Ovary (tissue), 9 donors: Measurements from ENCODE around the gene CTIF. TPM values are rescaled to one million over a fixed set of nuclear protein-coding genes. Genes with fewer than 3 reads are reported as not detected.
"Not testable (repeated sequence)": the region's sequence is repeated elsewhere in the genome, so short reads cannot be mapped to it uniquely, and the experiment has no call there.

ENCODE experiments used
- DNase-seq, 5 donors: peaks; one replicate each; pipeline ENCODE4 v3.0.0-alpha.2; 2019 to 2020
- H3K27ac ChIP-seq, 2 donors: fragments of 200-600 bp; one replicate each; pipeline versions ENCODE4 v1.5.1 to v1.8.0; 2019 to 2022
- H3K27me3 ChIP-seq: fragments of 200-600 bp; one replicate; pipeline ENCODE4 v1.8.0; 2022
- H3K36me3 ChIP-seq: fragments of 200-600 bp; sonication (generic); one replicate; pipeline ENCODE4 v1.5.1; 2019
- H3K4me1 ChIP-seq: one replicate; pipeline ENCODE4 v1.8.1; 2013; ENCODE audit warnings: mild to moderate bottlenecking, moderate library complexity; ENCODE audit not compliant: insufficient read depth
- H3K4me3 ChIP-seq: fragments of 200-600 bp; sonication (generic); one replicate; pipeline ENCODE4 v1.5.1; 2017
- H3K9me3 ChIP-seq, 2 donors: fragments of 200-600 bp in 1 of 2; sonication (generic) in 1 of 2; one replicate each; pipeline versions ENCODE4 v1.5.1 to v1.8.1; 2013 to 2019; ENCODE audit warnings: mild to moderate bottlenecking in 1 of 2, moderate library complexity in 1 of 2
- CTCF ChIP-seq, 3 donors: fragments of 450-650 bp in 2 of 3; fragments of 200-600 bp in 1 of 3; IDR thresholded peaks; one replicate each; pipeline versions ENCODE4 v1.5.1 to v1.8.0; 2016 to 2022; ENCODE audit warnings: antibody characterized with exemption in 3 of 3, mild to moderate bottlenecking in 1 of 3
- EP300 ChIP-seq: sonication (generic); formaldehyde crosslinking; IDR thresholded peaks from one replicate; pipeline ENCODE4 v1.6.1; 2017; ENCODE audit warnings: antibody characterized with exemption
- POLR2A ChIP-seq: fragments of 450-650 bp; IDR thresholded peaks from one replicate; pipeline ENCODE4 v1.6.1; 2017; ENCODE audit warnings: antibody characterized with exemption, mild to moderate bottlenecking, moderate library complexity
- WGBS, 3 donors: extraction: QIAGEN DNeasy Blood & Tissue Kit in 1 of 3; methylation state at CpG; one replicate each; pipeline versions ENCODE4 v1.1.5 to v1.1.7; 2013 to 2017; 5-methylcytosine and 5-hydroxymethylcytosine counted together
- intact Hi-C, 4 donors: fragments of 100-400 bp; cut with DNase I; formaldehyde crosslinking; loops; one replicate each; pipeline versions ENCODE4 v1.11.0 to v1.15.1; 2022 to 2023
- polyA plus RNA-seq, 2 donors: library from polyadenylated mRNA; stranded (reverse); fragments of 200-250 nt in 1 of 2; fragments of 350-450 nt in 1 of 2; fragmentation: Illumina TruSeq in 1 of 2; extraction: RNeasy Lipid Tissue Mini Kit (QIAGEN cat#74804) in 1 of 2; gene quantifications; one replicate each; pipeline ENCODE4 v1.2.3, GENCODE V29; 2013 to 2014
- total RNA-seq, 7 donors: library from RNA; depleted of rRNA in 2 of 7; stranded (reverse); fragments of >200 nt in 2 of 7; fragmentation: NEBNext Ultra II Directional in 3 of 7; extraction: Animal tissue kit (Norgen Biotek cat#: 25700) in 3 of 7; gene quantifications; one replicate each; pipeline versions ENCODE4 v1.1.0 to v1.2.4, GENCODE V29; 2016 to 2023
- donor health status: DM: no; HTN: no; CAD: no; lungs with moderate emphysema.
- donor health status: DM: no; HTN: no; CAD: no.
- donor health status: Bipolar disorder and iron deficiency.
- donor health status: DM: yes; HTN: yes; CAD: no.
- donor health status: DM: no; HTN: no; CAD: no.
- donor health status: DM: yes; HTN: yes; CAD: no.

CTIF gene
- total and polyA plus RNA-seq, 9 donors: 18.5 to 94.1 (median 75.2) TPM

- DNase-seq: no peak
- Histone ChIP-seq H3K36me3 (no peaks in the 10 kb centered on the region), H3K9me3 (no peaks in the 10 kb centered on the region), H3K4me3 (no peak overlapping the region), H3K27ac (no peak overlapping the region), H3K4me1 (no peaks in the 10 kb centered on the region), H3K27me3 (no peaks in the 10 kb centered on the region)
- intact Hi-C loops: no loop called here
- TF ChIP-seq CTCF (IDR thresholded peaks at IDR 0.05): no peak
- 79 to 96% (median 95%) methylated on average over 1 of the region's 1 CpG for WGBS, 3 donors
Measured at GRCh38 chr18:48643262-48643661, 104.4 kb downstream of the CTIF start.

DNA sequence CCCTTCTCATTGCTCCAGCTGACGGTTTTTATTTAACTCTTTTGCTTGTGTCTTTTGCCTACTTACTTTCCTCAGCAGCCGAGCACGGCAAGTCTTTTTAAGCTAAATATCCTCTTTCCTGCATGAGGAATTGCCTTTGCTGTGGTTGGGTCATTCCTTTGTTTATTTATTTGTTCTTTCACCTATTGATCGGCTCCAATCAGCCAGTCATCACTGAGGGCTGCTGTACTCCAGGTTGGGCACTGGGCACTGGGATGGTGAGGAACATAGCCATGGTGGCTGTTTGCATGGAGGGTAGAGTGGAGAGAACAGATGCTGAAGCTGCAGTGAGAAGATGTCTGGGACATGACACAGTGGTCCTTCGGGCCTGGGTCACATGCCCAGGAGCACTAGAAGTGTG, 105.2 kb downstream of the CTIF start:
- no peak overlapping the region for H3K27ac ChIP-seq
- intact Hi-C loops: no loop called here
- H3K4me3 ChIP-seq: no peak overlapping the region
- H3K36me3 ChIP-seq: no peaks in the 10 kb centered on the region
- TF ChIP-seq CTCF (IDR thresholded peaks at IDR 0.05): no peak
- H3K4me1 ChIP-seq: no peaks in the 10 kb centered on the region
- no peak for DNase-seq
- H3K27me3 ChIP-seq: no peaks in the 10 kb centered on the region
- H3K9me3 ChIP-seq: no peaks in the 10 kb centered on the region
- WGBS, 3 donors: 94 to 96% (median 96%) methylated on average over 5 of the region's 5 CpGs

- TF ChIP-seq CTCF (IDR thresholded peaks at IDR 0.05): no peak
- no peak for TF ChIP-seq POLR2A
- no peak overlapping the region for H3K4me3 ChIP-seq
- H3K27ac ChIP-seq: no peak overlapping the region
- H3K9me3 ChIP-seq: no peaks in the 10 kb centered on the region
- no peaks in the 10 kb centered on the region for H3K36me3 ChIP-seq
- H3K4me1 ChIP-seq: no peaks in the 10 kb centered on the region
- intact Hi-C loops: no loop called here
- WGBS, 3 donors: 91 to 93% (median 92%) methylated on average over 10 of the region's 10 CpGs
- H3K27me3 ChIP-seq: no peaks in the 10 kb centered on the region
- peak in 1 of 5 donors; percentile 12 for DNase-seq
Measured at GRCh38 chr18:48645427-48646002, 106.7 kb downstream of the CTIF start.

- TF ChIP-seq POLR2A: no peak
- TF ChIP-seq EP300: no peak
- TF ChIP-seq CTCF (IDR thresholded peaks at IDR 0.05): no peak
- Histone ChIP-seq H3K9me3 (no peaks in the 10 kb centered on the region), H3K36me3 (no peaks in the 10 kb centered on the region), H3K27me3 (no peaks in the 10 kb centered on the region), H3K27ac (no peak overlapping the region), H3K4me1 (no peaks in the 10 kb centered on the region), H3K4me3 (no peak overlapping the region)
- WGBS, 3 donors: 51 to 63% (median 56%) methylated on average over 2 of the region's 2 CpGs
- intact Hi-C loops: no loop called here
- no peak for DNase-seq
Measured at GRCh38 chr18:48646976-48647375, 108.1 kb downstream of the CTIF start.

DNA sequence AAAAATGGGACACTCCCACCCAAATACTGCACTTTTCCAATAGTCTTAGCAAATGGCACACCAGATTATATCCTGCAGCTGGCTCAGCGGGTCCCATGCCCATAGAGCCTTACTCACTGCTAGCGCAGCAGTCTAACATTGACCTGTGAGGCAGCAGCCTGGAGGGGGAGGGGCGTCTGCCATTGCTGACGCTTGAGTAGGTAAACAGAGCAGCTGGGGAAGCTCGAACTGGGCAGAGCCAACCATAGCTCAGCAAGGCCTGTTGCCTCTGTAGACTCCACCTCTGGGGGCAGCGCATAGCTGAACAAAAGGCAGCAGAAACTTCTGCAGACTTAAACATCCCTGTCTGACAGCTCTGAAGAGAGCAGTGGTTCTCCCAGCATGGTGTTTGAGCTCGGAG, 110.4 kb downstream of the CTIF start:
- no peak for DNase-seq
- intact Hi-C loops: no loop called here
- Histone ChIP-seq H3K4me1 (no peaks in the 10 kb centered on the region), H3K4me3 (no peak overlapping the region), H3K36me3 (no peaks in the 10 kb centered on the region), H3K27ac (no peak overlapping the region), H3K27me3 (no peaks in the 10 kb centered on the region), H3K9me3 (no peaks in the 10 kb centered on the region)
- 77 to 88% (median 87%) methylated on average over 6 to 7 of the region's 7 CpGs for WGBS, 3 donors
- TF ChIP-seq CTCF (IDR thresholded peaks at IDR 0.05): no peak
- no peak for TF ChIP-seq POLR2A
- TF ChIP-seq EP300: no peak

DNA sequence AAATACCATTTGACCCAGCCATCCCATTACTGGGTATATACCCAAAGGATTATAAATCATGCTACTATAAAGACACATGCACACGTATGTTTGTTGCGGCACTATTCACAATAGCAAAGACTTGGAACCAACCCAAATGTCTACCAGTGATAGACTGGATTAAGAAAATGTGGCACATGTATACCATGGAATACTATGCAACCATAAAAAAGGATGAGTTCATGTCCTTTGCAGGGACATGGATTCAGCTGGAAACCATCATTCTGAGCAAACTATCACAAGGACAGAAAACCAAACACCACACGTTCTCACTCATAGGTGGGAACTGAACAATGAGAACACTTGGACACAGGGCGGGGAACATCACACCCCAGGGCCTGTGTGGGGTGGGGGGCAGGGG, 115.8 kb downstream of the CTIF start:
- H3K4me3 ChIP-seq, H3K27ac ChIP-seq, DNase-seq, H3K9me3 ChIP-seq, H3K4me1 ChIP-seq, H3K27me3 ChIP-seq, H3K36me3 ChIP-seq, intact Hi-C loops: not testable (repeated sequence)
- 81 to 96% (median 93%) methylated on average over 4 of the region's 4 CpGs for WGBS, 3 donors
